Mesenchymal stem cell (in vitro differentiated cells and primary cell): Measurements from ENCODE around the gene HSPG2.

Experiments
- DNase-seq: peaks from one replicate; pipeline ENCODE4 v3.0.0-alpha.2; 2013
- H2AFZ ChIP-seq: one replicate; pipeline ENCODE4 v1.6.1; 2013; ENCODE audit warnings: low read depth, mild to moderate bottlenecking, control low read depth, inconsistent platforms, low read length, moderate library complexity
- H2AK5ac ChIP-seq: 2 replicates; pipeline ENCODE4 v1.6.1; 2013; ENCODE audit warnings: low read length, moderate library complexity, mild to moderate bottlenecking, inconsistent platforms; ENCODE audit not compliant: severe bottlenecking
- H2BK120ac ChIP-seq: one replicate; pipeline ENCODE4 v1.6.1; 2013; ENCODE audit warnings: low read depth, mild to moderate bottlenecking, inconsistent platforms, low read length, moderate library complexity
- H2BK12ac ChIP-seq, 2 experiments: one replicate each; pipeline ENCODE4 v1.6.1; 2013; ENCODE audit warnings: inconsistent platforms in 2 of 2, low read length in 2 of 2, mild to moderate bottlenecking in 2 of 2, moderate library complexity in 2 of 2, control low read depth in 1 of 2
- H2BK15ac ChIP-seq: one replicate; pipeline ENCODE4 v1.6.1; 2013; ENCODE audit warnings: mild to moderate bottlenecking, low read depth, inconsistent platforms; ENCODE audit not compliant: poor library complexity, severe bottlenecking
- H2BK5ac ChIP-seq: 2 replicates; pipeline ENCODE4 v1.6.1; 2013; ENCODE audit warnings: low read depth, mild to moderate bottlenecking, low read length, control low read depth, inconsistent platforms; ENCODE audit not compliant: poor library complexity, severe bottlenecking
- H3K14ac ChIP-seq, 2 experiments: one replicate each; pipeline ENCODE4 v1.6.1; 2013; ENCODE audit warnings: inconsistent platforms in 2 of 2, low read length in 2 of 2, control low read depth in 1 of 2, mild to moderate bottlenecking in 1 of 2, moderate library complexity in 1 of 2
- H3K18ac ChIP-seq, 2 experiments: one replicate each; pipeline ENCODE4 v1.6.1; 2013; ENCODE audit warnings: inconsistent platforms in 2 of 2, low read length in 2 of 2, control low read depth in 1 of 2, low read depth in 1 of 2, mild to moderate bottlenecking in 1 of 2
- H3K23ac ChIP-seq, 2 experiments: one replicate each; pipeline ENCODE4 v1.6.1; 2013; ENCODE audit warnings: inconsistent platforms in 2 of 2, low read length in 2 of 2, mild to moderate bottlenecking in 2 of 2, moderate library complexity in 2 of 2, control low read depth in 1 of 2
- H3K27ac ChIP-seq: 2 replicates; pipeline ENCODE4 v1.5.1; 2013; ENCODE audit warnings: mild to moderate bottlenecking, moderate library complexity, low read length, control low read depth, inconsistent platforms; ENCODE audit not compliant: poor library complexity, severe bottlenecking
- H3K27me3 ChIP-seq, 2 experiments: 2 replicates each; pipeline versions ENCODE4 v1.6.1 to v1.7.0; 2013; ENCODE audit warnings: low read length in 2 of 2, mild to moderate bottlenecking in 2 of 2, moderate library complexity in 2 of 2, control low read depth in 1 of 2, inconsistent platforms in 1 of 2; ENCODE audit not compliant: control insufficient read depth in 1 of 2, insufficient read depth in 1 of 2
- H3K36me3 ChIP-seq, 2 experiments: 2 replicates each; pipeline versions ENCODE4 v1.6.1 to v1.7.0; 2013; ENCODE audit warnings: low read length in 2 of 2, control low read depth in 1 of 2, inconsistent platforms in 1 of 2, low read depth in 1 of 2, mild to moderate bottlenecking in 1 of 2; ENCODE audit not compliant: insufficient read depth in 2 of 2, control insufficient read depth in 1 of 2
- H3K4ac ChIP-seq, 2 experiments: one replicate each; pipeline ENCODE4 v1.6.1; 2013; ENCODE audit warnings: inconsistent platforms in 2 of 2, low read length in 2 of 2, mild to moderate bottlenecking in 2 of 2, moderate library complexity in 2 of 2, control low read depth in 1 of 2, low read depth in 1 of 2
- H3K4me1 ChIP-seq: 2 replicates; pipeline ENCODE4 v1.6.1; 2013; ENCODE audit warnings: low read depth, low read length, control low read depth; ENCODE audit not compliant: control insufficient read depth, insufficient read depth
- H3K4me2 ChIP-seq: 2 replicates; pipeline ENCODE4 v1.6.1; 2013; ENCODE audit warnings: low read length, mild to moderate bottlenecking, inconsistent platforms; ENCODE audit not compliant: poor library complexity, severe bottlenecking
- H3K4me3 ChIP-seq, 2 experiments: 2 replicates each; pipeline versions ENCODE4 v1.5.1 to v1.7.0; 2013; ENCODE audit warnings: low read length in 2 of 2, mild to moderate bottlenecking in 2 of 2, control low read depth in 1 of 2, low read depth in 1 of 2; ENCODE audit not compliant: insufficient read depth in 1 of 2
- H3K79me1 ChIP-seq: replicated peaks from 2 replicates; pipeline ENCODE4 v1.6.1; 2013; ENCODE audit warnings: mild to moderate bottlenecking, control low read depth, low read length, inconsistent platforms; ENCODE audit not compliant: poor library complexity, severe bottlenecking
- H3K9ac ChIP-seq: 2 replicates; pipeline ENCODE4 v1.7.0; 2013; ENCODE audit warnings: mild to moderate bottlenecking, low read length, moderate library complexity
- H3K9me3 ChIP-seq: 2 replicates; pipeline ENCODE4 v1.7.0; 2013; ENCODE audit warnings: mild to moderate bottlenecking, low read length; ENCODE audit not compliant: control insufficient read depth
- H4K8ac ChIP-seq: one replicate; pipeline ENCODE4 v1.6.1; 2013; ENCODE audit warnings: inconsistent platforms, mild to moderate bottlenecking, low read length, moderate library complexity
- H4K91ac ChIP-seq: one replicate; pipeline ENCODE4 v1.6.1; 2013; ENCODE audit warnings: mild to moderate bottlenecking, low read length, inconsistent platforms
- WGBS: methylation state at CpG from one replicate; pipeline ENCODE4 v1.1.7; 2013; ENCODE audit warnings: mixed read lengths; 5-methylcytosine and 5-hydroxymethylcytosine counted together

Gene HSPG2

DNA sequence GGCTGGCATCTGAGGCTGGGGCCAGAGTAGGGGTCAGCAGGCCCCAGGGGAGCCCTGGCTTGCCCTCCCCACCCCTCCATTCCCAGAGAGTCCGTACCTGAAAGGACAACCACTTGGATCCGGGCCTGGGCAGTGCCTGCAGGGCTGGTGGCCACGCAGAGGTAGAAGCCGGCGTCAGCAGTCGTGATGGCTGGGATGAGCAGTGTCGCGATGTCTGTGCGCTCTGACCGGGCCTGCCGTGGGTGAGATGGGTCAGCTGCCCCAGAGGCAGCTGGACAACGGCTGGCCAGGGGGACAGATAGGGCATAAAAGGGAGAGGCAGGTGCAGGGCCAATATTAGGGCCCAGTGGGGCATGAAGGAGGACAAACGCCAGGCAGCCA is 82.4 kb downstream of the HSPG2 start:
- Histone ChIP-seq H3K4me1 (peaks cover 20% of the 10 kb centered on the region), H3K27ac (no peak overlapping the region), H3K9me3 (no peaks in the 10 kb centered on the region), H3K36me3 (peaks cover 93 to 95% of the 10 kb centered on the region in 2 experiments), H2BK15ac (no peak overlapping the region), H2BK12ac (no peak overlapping the region), H3K4me2 (no peak overlapping the region), H3K23ac (no peak overlapping the region), H3K27me3 (no peaks in the 10 kb centered on the region), H3K4me3 (no peak overlapping the region), H4K91ac (no peak overlapping the region), H2BK5ac (no peak overlapping the region), H4K8ac (no peak overlapping the region), H3K18ac (no peak overlapping the region), H3K79me1 (peaks cover 24% of the 10 kb centered on the region), H3K4ac (no peak overlapping the region), H2BK120ac (no peak overlapping the region), H2AFZ (no peak overlapping the region), H3K14ac (no peak overlapping the region), H3K9ac (no peak overlapping the region), H2AK5ac (no peak overlapping the region)
- WGBS = 98% methylated on average over 13 of the region's 13 CpGs
- no peak for DNase-seq

GRCh38 chr1:21854090-21854750 is 82.9 kb downstream of the HSPG2 start:
- no peak overlapping the region for H2AK5ac ChIP-seq
- no peak for DNase-seq
- no peak overlapping the region for H3K18ac ChIP-seq
- no peak overlapping the region for H2BK120ac ChIP-seq
- H3K4ac ChIP-seq = no peak overlapping the region
- H3K23ac ChIP-seq = no peak overlapping the region
- H2BK5ac ChIP-seq = no peak overlapping the region
- H3K4me3 ChIP-seq = no peak overlapping the region
- no peak overlapping the region for H3K9ac ChIP-seq
- WGBS = 96% methylated on average over 19 of the region's 21 CpGs
- H2BK12ac ChIP-seq = no peak overlapping the region
- H3K4me1 ChIP-seq = peaks cover 20% of the 10 kb centered on the region
- H3K14ac ChIP-seq = no peak overlapping the region
- H4K91ac ChIP-seq = no peak overlapping the region
- H3K4me2 ChIP-seq = no peak overlapping the region
- H3K36me3 ChIP-seq = peaks cover 93 to 95% of the 10 kb centered on the region in 2 experiments
- H3K27ac ChIP-seq = no peak overlapping the region
- H3K79me1 ChIP-seq = peaks cover 23% of the 10 kb centered on the region
- no peak overlapping the region for H4K8ac ChIP-seq
- H2BK15ac ChIP-seq = no peak overlapping the region
- no peaks in the 10 kb centered on the region for H3K9me3 ChIP-seq
- H2AFZ ChIP-seq = no peak overlapping the region
- H3K27me3 ChIP-seq = no peaks in the 10 kb centered on the region

DNA sequence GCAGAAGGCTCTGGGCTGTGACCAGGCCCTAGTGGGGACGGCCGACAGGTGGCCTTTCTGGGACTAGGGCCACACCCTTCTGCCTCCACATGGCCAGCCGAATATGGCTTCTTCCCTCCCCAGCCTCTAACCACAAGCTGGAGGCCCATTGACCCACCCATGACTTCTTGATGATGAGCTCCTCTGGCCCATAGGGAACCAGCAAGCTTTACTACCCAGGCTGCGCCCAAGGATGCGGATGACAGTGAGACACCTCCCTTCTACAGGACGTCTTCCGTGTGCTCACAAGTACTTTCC is 84.0 kb downstream of the HSPG2 start:
- Histone ChIP-seq H3K4ac (no peak overlapping the region), H3K36me3 (peaks cover 93 to 95% of the 10 kb centered on the region in 2 experiments), H2AK5ac (no peak overlapping the region), H3K79me1 (peaks cover 23% of the 10 kb centered on the region), H3K14ac (no peak overlapping the region), H4K8ac (no peak overlapping the region), H3K9ac (no peak overlapping the region), H3K18ac (no peak overlapping the region), H3K4me3 (no peak overlapping the region), H3K9me3 (no peaks in the 10 kb centered on the region), H2AFZ (no peak overlapping the region), H3K4me2 (no peak overlapping the region), H2BK5ac (no peak overlapping the region), H3K27ac (no peak overlapping the region), H2BK15ac (no peak overlapping the region), H4K91ac (no peak overlapping the region), H3K4me1 (peaks cover 14% of the 10 kb centered on the region), H3K23ac (no peak overlapping the region), H2BK120ac (no peak overlapping the region), H3K27me3 (no peaks in the 10 kb centered on the region), H2BK12ac (no peak overlapping the region)
- 90% methylated on average over 7 of the region's 7 CpGs for WGBS
- DNase-seq = no peak

DNA sequence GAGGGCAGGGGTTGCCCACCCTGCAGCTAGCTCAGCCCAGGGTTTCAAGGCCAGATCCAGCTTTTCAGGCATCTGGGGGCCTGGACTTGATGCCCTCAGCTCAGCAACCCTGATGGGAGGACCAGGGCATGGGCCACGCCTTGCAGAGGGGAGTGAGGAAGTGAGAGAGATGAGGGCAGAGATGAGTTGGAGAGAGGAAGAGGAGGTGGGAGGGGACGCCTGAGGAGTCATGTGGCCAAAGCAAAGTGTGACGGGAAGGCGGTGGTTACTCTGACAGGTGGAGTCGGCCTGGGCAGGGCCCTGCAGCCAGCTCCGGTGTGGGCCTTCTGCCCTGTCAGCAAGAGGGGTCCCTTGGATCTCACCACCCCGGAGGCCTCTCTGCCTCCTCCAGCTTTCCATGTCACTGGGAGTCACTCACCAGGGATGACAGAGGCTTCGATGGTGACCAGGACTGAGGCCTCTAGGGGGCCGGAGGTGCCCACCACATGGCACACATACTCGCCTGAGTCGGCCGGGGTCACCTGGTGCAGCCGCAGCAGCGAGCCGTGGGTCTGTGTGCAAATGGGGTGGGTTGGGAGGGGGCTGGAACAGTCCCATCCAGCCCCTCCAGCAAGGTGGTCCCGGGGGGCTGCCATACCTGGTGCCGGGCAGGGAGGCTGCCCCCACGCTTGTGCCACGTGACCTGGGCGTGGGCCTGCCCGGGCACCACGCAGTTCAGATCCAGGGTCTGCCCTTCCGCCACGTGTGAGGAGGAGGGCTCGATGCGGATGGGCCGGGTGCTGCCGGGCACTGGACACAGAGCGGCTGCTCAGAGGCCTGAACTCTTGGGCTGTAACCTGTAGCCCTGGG is 84.6 kb downstream of the HSPG2 start:
- Histone ChIP-seq H3K9ac (no peak overlapping the region), H3K9me3 (no peaks in the 10 kb centered on the region), H3K4me2 (no peak overlapping the region), H2AK5ac (no peak overlapping the region), H3K27ac (no peak overlapping the region), H3K4ac (no peak overlapping the region), H2BK12ac (no peak overlapping the region), H4K91ac (no peak overlapping the region), H2BK5ac (no peak overlapping the region), H2BK15ac (no peak overlapping the region), H2AFZ (no peak overlapping the region), H4K8ac (no peak overlapping the region), H3K36me3 (peaks cover 93 to 95% of the 10 kb centered on the region in 2 experiments), H3K4me1 (peaks cover 11% of the 10 kb centered on the region), H3K18ac (no peak overlapping the region), H3K23ac (no peak overlapping the region), H2BK120ac (no peak overlapping the region), H3K79me1 (peaks cover 24% of the 10 kb centered on the region), H3K27me3 (no peaks in the 10 kb centered on the region), H3K14ac (no peak overlapping the region), H3K4me3 (no peak overlapping the region)
- WGBS = 95% methylated on average over 29 of the region's 29 CpGs
- DNase-seq = no peak
